Stimulated activated CD4-positive, alpha-beta T cell treated with anti-CD3 and anti-CD28 coated beads, Interleukin-4, amount 100 ng/mL, for 48 hours (primary cell): Measurements from ENCODE around the gene SCN8A.

Experiments used
- DNase-seq, 2 donors: peaks; one replicate each; pipeline ENCODE4 v3.0.0-alpha.2; 2020; ENCODE audit warnings: low read depth in 2 of 2

The SCN8A gene

GRCh38 chr12:51669996-51670395 lies 79.0 kb downstream of the SCN8A start:
- DNase-seq: no peak

GRCh38 chr12:51672334-51672733 lies 81.3 kb downstream of the SCN8A start:
- DNase-seq: no peak

DNA sequence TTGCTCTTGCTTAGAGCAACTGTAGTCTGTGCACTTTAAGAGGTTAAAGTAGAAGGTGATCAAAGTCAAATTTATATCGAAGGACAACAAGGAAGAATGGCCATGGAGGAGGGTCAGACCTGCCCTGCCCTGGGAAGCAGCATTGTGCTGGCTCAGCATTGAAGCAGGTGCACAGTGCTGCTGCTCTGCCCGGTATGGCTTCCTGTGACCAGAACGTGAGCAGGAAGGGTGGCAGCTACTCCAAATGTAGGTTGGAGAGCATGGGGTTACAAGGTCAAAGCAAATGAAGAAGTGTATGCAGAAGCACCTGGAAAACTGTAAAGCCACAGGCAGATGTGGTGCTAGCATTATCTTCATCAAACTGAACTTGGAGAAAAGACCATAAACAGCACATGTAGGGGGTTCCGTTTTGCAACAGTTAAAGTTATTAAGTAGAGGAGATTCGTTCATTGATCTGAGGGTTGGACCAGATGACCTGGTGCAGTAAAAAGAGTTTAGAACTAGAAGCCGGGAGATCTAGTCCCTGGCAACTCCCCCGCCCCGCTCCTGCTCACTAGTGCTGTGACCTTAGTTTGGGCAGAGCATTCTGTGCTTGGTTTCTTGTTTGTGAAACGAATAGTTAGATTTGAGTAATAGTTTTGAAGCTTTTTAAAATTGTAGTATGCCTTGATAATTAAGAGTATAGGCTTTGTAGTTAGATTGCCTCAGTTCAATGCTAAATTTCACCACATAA lies 84.2 kb downstream of the SCN8A start:
- no peak for DNase-seq

- DNase-seq: no peak
Observed at GRCh38 chr12:51676875-51677274, 85.8 kb downstream of the SCN8A start.

GRCh38 chr12:51677284-51677968 lies 86.4 kb downstream of the SCN8A start:
- DNase-seq: no peak

DNA sequence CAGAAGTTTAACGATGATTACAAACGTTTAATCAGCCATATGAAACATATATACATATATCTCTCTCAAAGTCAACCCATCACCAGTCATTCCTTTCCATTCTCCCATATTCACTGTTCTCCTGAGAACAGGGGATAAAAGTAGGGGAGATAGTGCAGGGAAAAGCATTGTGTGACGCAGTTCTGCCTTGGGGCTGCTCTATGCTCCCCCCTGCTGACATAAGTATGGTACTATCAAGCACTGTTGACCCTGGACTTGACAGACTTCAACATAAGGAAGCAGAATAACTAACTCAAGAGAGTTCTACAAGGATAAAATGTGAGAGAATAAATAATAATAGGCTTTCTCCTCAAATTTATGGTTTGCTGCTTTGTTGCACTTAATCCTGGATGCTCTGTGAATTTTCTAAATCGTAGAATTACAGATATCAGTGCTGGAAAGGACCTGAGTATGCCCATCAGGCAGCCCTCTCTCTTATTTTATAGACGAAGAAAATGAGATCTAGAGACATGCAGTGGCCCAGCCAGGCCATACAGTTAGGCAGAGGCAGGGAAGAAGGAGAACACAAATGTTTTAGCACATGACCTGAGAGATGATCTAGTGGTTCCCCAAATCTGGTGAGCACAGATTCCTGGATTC lies 87.2 kb downstream of the SCN8A start:
- DNase-seq: peak in 1 of 2 donors; percentile 1

- no peak for DNase-seq
Observed at GRCh38 chr12:51682981-51683380, 91.9 kb downstream of the SCN8A start.

GRCh38 chr12:51683763-51684357 lies 92.8 kb downstream of the SCN8A start:
- DNase-seq: no peak

DNA sequence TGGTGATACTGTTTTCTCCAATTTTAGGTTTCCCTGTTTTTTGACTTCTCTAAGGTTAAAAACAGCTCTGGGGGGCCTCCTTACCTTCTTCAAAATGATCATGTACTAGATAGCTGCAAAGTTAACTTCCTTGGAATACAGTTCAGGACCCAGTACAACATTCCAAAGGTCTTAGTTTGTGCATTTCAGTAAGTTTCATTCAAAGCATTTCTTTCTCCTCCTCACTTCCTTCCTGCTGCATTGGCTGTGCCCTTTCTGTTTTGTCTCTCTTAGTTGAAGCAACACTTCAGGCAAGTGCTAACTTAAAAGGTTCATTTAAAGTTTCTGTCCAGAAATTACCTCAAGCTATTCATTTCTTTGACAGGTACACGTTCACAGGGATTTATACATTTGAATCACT lies 95.7 kb downstream of the SCN8A start:
- DNase-seq: no peak

- DNase-seq: no peak
Observed at GRCh38 chr12:51687177-51687576, 96.1 kb downstream of the SCN8A start.

- DNase-seq: no peak
Observed at GRCh38 chr12:51687614-51688013, 96.6 kb downstream of the SCN8A start.

DNA sequence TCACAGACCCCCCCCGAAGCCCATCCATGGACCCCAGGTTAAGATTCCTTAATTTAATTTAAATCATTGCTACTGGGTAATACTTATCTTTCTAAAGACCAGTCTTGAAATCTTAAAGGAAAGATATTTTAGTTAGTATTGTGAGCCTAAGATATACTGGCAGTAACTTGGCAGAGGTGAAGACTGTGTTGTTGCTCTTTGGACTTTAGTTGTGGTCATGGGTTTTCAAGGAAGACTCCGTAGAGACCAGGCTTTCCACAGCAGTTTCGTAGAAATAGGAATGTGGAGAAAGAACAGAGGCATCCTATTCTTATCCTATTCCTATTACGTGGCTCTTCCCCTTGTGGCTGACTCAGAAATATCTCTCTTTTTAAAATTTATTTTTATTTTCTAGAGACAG lies 99.0 kb downstream of the SCN8A start:
- no peak for DNase-seq

- DNase-seq: no peak
Observed at GRCh38 chr12:51692016-51692415, 101.0 kb downstream of the SCN8A start.

DNA sequence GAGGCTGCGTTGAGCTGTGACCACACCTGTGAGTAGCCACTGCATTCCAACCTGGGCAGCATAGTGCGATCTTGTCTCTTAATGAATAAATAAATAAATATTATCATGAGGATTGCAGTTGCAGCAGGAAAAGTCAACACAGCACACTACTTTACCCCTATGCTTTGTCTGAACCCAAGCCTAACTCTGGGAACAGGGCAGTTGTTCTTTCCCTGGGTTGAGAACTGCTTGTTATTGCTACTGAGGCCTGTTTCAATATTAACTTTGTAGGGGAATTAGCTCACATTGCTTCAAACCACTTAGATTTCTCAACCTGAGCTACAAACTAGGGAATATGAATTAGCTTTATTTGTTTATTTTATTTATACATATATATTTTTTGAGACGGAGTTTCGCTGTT lies 102.5 kb downstream of the SCN8A start:
- no peak for DNase-seq

GRCh38 chr12:51694146-51694545 lies 103.1 kb downstream of the SCN8A start:
- DNase-seq: no peak

DNA sequence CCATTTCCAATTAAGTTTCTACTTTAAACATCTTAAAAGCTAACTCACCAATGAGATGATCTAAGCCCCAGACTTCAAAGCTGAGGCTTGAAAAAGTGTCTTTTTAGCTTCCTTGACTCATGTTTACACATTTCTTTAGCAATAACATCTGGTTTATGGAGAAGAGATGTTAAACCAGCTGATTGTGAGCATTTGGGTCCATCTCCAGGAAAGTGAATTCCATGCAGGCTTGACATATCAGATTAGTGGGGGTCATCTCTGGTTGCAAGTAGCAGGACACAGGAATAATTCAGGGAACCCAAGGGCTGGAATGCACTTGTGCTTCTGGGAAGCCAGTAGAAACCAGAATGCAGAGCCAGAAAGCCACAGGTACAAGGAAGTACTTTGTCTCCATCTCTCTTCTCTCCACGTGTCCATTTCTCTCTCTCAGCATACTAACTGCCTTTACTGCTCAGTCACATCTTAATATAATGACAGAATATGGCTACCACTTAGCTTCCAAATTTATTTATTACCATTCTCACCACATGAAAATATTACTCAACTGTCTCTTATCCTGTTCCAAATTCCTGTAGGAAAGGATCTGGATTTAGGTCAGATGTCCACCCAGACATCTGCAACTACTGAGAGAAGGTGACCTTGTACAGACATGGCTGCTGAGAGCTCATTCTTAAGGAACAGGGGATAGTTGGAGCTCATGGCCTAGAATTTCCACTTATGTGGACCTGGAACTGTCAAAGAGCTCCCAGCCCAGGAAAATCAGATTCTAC lies 104.4 kb downstream of the SCN8A start:
- DNase-seq: no peak

- DNase-seq: no peak
Observed at GRCh38 chr12:51699219-51699618, 108.2 kb downstream of the SCN8A start.

DNA sequence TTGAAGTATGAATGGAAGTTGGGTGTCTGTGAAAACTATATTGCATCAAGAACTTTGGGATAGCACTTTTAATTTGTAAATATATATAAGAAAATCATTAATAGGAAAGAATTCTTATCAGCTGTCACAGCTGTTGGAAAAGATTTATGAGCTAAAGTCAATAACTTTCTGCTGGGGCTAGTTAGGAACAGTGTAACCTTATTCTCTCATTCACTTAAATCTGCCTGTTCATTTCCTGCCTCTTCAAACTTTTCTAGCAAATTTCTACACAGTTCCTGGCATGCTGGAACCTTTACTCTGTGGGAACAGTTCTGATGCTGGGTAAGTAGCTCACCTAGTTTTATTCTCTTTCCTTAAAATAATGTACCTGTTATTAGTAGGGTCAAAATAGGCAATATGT lies 109.9 kb downstream of the SCN8A start:
- no peak for DNase-seq

GRCh38 chr12:51702587-51702986 lies 111.6 kb downstream of the SCN8A start:
- DNase-seq: no peak

GRCh38 chr12:51705450-51705849 lies 114.4 kb downstream of the SCN8A start:
- DNase-seq: no peak

- DNase-seq: no peak
Observed at GRCh38 chr12:51706206-51706605, 115.2 kb downstream of the SCN8A start.

DNA sequence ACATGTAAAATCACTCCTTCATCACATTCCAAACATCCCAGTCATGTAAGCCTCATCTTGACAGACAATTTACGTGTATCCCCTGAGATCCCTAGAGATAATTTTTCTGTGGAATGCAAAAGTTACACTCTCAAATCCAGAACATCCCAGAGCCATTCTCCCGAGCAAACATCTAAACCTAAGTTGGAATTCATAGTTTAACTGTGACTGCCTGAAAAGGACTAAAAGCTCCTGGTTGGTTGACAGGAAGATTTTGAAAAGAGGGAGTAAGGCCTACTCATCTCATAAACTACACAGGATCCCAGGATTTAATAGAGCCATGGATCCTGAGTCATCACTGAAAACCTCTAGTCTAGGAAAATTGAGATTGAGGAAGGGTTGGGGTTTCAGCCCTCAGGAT lies 123.6 kb downstream of the SCN8A start:
- DNase-seq: no peak
